Cardiac muscle cell (in vitro differentiated cells and primary cell): ENCODE data around the gene EPS15. TPM values are rescaled to one million over a fixed set of nuclear protein-coding genes. Genes with fewer than 3 reads are reported as not detected.

Experiments
- DNase-seq, 2 donors: peaks; one replicate each; pipeline versions ENCODE4 v3.0.0 to v3.0.0-alpha.2; 2010 to 2017; ENCODE audit warnings: low read depth in 1 of 2, low spot score in 1 of 2
- H3K27ac ChIP-seq: fragments of 200-600 bp; sonication (generic); 2 replicates; pipeline ENCODE4 v1.5.1; 2016
- H3K27me3 ChIP-seq: fragments of 200-600 bp; sonication (generic); 2 replicates; pipeline ENCODE4 v1.6.0; 2016; ENCODE audit warnings: control low read depth
- H3K36me3 ChIP-seq: fragments of 200-600 bp; sonication (generic); 2 replicates; pipeline ENCODE4 v1.5.1; 2016; ENCODE audit warnings: control low read depth
- H3K4me1 ChIP-seq: fragments of 200-600 bp; sonication (generic); 2 replicates; pipeline ENCODE4 v1.8.1; 2017; ENCODE audit warnings: low read depth, mild to moderate bottlenecking, mixed run types
- H3K4me3 ChIP-seq: fragments of 200-600 bp; sonication (generic); 2 replicates; pipeline ENCODE4 v1.5.1; 2016; ENCODE audit warnings: mild to moderate bottlenecking
- H3K9me3 ChIP-seq: fragments of 200-600 bp; sonication (generic); 2 replicates; pipeline ENCODE4 v1.5.1; 2017; ENCODE audit warnings: low read depth, mild to moderate bottlenecking, control low read depth
- CTCF ChIP-seq: IDR thresholded peaks from 2 replicates; pipeline ENCODE4 v1.5.1; 2012; ENCODE audit warnings: low read depth, mild to moderate bottlenecking, low read length
- polyA plus RNA-seq: library from polyadenylated mRNA; unstranded; fragments of >200 nt; fragmentation: Nextera tagmentation; extraction: Ambion mirVana; gene quantifications from 2 replicates; pipeline ENCODE4 v1.2.1, GENCODE V29; 2016
- total RNA-seq: library from RNA; depleted of rRNA; stranded (reverse); fragments of >200 nt; gene quantifications from 2 replicates; pipeline ENCODE4 v1.2.3, GENCODE V29; 2016

Gene EPS15
- total and polyA plus RNA-seq, 2 experiments from 2014 or later = 34.1 to 110 TPM

DNA sequence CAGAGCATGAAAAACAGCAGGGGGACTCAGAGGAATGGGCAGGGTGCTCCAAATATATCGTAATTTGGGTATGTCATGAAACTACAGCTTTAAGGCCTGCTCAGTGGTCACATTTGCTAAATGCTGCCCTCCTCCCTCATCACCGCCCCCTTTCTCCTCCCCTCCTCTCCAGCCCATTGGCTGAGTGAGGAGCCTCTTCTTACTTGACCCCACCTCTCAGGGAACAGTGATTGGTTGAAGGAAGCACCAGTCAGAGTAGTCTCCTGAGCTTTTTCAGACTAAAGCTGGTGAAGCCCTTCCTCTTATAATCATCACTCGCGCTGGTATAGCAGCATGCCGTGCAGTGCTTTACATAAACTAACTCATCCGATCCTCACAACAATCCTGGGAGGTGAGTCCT lies 178.7 kb downstream of the EPS15 start:
- no peaks in the 10 kb centered on the region for H3K9me3 ChIP-seq
- no peak overlapping the region for H3K4me3 ChIP-seq
- no peak for TF ChIP-seq CTCF
- peaks cover 32% of the 10 kb centered on the region for H3K27me3 ChIP-seq
- H3K4me1 ChIP-seq = no peaks in the 10 kb centered on the region
- no peaks in the 10 kb centered on the region for H3K36me3 ChIP-seq
- no peak overlapping the region for H3K27ac ChIP-seq
- DNase-seq = no peak

- no peak overlapping the region for H3K4me3 ChIP-seq
- H3K4me1 ChIP-seq = no peaks in the 10 kb centered on the region
- TF ChIP-seq CTCF = no peak
- H3K9me3 ChIP-seq = no peaks in the 10 kb centered on the region
- no peak for DNase-seq
- no peaks in the 10 kb centered on the region for H3K27me3 ChIP-seq
- H3K36me3 ChIP-seq = no peaks in the 10 kb centered on the region
- no peak overlapping the region for H3K27ac ChIP-seq
Measured at GRCh38 chr1:51336711-51337110, 182.4 kb downstream of the EPS15 start.

GRCh38 chr1:51336004-51336403 lies 183.1 kb downstream of the EPS15 start:
- DNase-seq = no peak
- TF ChIP-seq CTCF = no peak
- Histone ChIP-seq H3K4me1 (peaks cover 3% of the 10 kb centered on the region), H3K36me3 (no peaks in the 10 kb centered on the region), H3K4me3 (no peak overlapping the region), H3K27me3 (no peaks in the 10 kb centered on the region), H3K9me3 (no peaks in the 10 kb centered on the region), H3K27ac (no peak overlapping the region)

DNA sequence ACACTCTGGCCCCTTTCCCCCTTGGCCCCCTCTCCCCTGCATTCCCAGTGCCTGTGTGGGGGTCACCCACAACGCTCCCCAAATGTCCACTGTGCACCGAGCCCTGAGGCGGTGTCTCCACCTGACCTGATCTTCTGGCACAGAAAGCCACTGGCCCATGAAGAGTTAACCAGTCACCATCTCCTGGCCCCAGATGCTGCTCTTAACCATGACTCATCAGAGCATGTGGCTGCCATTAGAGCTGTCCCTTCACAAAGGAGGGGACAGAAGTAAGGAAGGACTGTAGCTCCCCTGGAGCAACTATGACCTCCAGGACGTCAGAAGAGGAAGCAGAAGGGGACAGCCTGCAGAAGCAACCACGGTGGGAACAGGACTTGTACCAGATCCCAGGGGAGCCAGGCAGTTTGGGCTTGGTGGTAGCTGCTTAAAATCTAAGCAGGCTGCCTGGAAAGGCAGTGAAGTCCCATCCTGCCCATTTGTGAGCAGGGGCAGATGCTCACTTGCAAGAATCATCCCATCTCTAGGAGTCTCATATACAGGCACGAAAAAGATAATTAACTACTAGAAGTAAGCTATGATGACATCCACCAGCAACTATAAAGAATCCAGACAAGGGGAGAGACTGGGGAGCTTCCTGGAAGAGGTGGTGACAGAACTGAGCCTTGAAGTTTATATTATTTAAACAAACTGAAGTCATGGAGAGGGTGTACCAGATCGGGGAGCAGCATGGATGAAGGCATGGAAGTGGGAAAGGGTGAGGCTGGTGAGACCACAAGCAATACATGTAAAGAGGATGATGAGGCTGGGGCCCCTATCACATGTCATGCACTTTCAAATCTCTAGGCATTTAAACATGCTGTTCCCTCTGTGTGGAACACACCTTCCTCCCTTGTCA lies 187.6 kb downstream of the EPS15 start:
- no peaks in the 10 kb centered on the region for H3K36me3 ChIP-seq
- H3K27me3 ChIP-seq = no peaks in the 10 kb centered on the region
- H3K9me3 ChIP-seq = no peaks in the 10 kb centered on the region
- H3K4me1 ChIP-seq = peaks cover 6% of the 10 kb centered on the region
- no peak overlapping the region for H3K27ac ChIP-seq
- H3K4me3 ChIP-seq = no peak overlapping the region
- DNase-seq = peak; percentile 29 to 50
- no peak for TF ChIP-seq CTCF

GRCh38 chr1:51330331-51331201 lies 188.5 kb downstream of the EPS15 start, which contains the start of gene TTC39A:
Gene TTC39A (minus strand): TSS chr1:51330562. CDS start chr1:51330477, 85 bp downstream.
- Histone ChIP-seq H3K9me3 (no peaks in the 10 kb centered on the region), H3K27me3 (no peaks in the 10 kb centered on the region)
- peak in 1 of 2 donors; percentile 46 for DNase-seq

More at GRCh38 chr1:51330331-51331201, 188.5 kb downstream of the EPS15 start, which contains the start of gene TTC39A:
- Histone ChIP-seq H3K27ac (no peak within 1 kb of the TSS), H3K4me1 (peaks cover 13% of the 10 kb centered on the region), H3K36me3 (no peaks in the 10 kb centered on the region), H3K4me3 (peak within 1 kb of the TSS; percentile 42)
- TF ChIP-seq CTCF = no peak
